GM10847 (cell line): ENCODE data around the gene RAPGEF4.

Source experiments
- POLR2A ChIP-seq: IDR thresholded peaks from 2 replicates; pipeline ENCODE4 v1.6.1; 2011; ENCODE audit not compliant: insufficient read length; ENCODE audit errors: extremely low read depth

RAPGEF4 gene

GRCh38 chr2:172722481-172722880 lies 13.2 kb upstream of the RAPGEF4 start:
- no peak for TF ChIP-seq POLR2A

- TF ChIP-seq POLR2A, result no peak
These were observed 12.4 kb upstream of the RAPGEF4 start for GRCh38 chr2:172723286-172723685.

GRCh38 chr2:172724724-172725123 lies 10.9 kb upstream of the RAPGEF4 start:
- no peak for TF ChIP-seq POLR2A

DNA sequence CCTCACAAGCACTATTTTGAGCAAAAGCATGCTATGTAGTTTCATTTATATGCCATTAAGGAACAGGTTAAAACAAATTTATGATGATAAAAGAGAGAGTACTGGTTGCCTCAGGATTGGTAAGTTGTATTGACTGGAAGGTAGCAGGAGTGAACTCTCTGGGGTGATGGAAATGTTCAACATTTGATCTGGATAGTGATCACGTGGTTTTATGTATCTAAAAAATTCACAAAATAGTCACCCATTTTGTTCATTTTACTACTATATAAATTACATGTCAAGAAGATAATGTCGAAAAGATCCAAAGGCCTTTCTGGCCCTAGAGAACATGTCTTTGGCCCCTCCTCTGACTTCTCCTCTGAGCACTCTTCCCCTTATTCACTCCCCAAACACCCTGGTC lies 10.4 kb upstream of the RAPGEF4 start:
- TF ChIP-seq POLR2A, result no peak

DNA sequence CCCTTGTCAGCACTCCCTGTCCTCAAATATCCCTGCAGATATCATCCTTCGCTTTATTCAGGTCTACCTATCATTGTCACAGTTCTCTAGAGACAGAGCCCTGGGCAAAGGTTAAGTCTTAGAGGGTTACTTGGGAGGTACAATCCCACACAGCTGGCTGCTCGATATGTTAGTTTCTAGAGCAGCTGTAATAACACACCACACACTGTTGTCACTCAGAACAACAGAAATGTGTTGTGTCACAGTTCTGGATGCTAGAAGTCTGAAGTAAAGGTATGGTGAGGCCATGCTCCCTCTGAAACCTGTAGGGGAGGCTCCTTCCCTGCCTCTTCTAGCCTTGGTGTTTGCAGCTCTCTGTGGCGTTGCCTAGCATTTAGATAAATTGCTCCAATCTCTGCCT lies 9.9 kb upstream of the RAPGEF4 start:
- no peak for TF ChIP-seq POLR2A

- no peak for TF ChIP-seq POLR2A
These were observed 9.4 kb upstream of the RAPGEF4 start for GRCh38 chr2:172726172-172726735.

- no peak for TF ChIP-seq POLR2A
These were observed 5.2 kb upstream of the RAPGEF4 start for GRCh38 chr2:172730411-172730810.

GRCh38 chr2:172734711-172735581 lies 699 bp upstream of the RAPGEF4 start:
- TF ChIP-seq POLR2A, result no peak

- no peak for TF ChIP-seq POLR2A
These were observed 954 bp downstream of the RAPGEF4 start for GRCh38 chr2:172736424-172737174.

DNA sequence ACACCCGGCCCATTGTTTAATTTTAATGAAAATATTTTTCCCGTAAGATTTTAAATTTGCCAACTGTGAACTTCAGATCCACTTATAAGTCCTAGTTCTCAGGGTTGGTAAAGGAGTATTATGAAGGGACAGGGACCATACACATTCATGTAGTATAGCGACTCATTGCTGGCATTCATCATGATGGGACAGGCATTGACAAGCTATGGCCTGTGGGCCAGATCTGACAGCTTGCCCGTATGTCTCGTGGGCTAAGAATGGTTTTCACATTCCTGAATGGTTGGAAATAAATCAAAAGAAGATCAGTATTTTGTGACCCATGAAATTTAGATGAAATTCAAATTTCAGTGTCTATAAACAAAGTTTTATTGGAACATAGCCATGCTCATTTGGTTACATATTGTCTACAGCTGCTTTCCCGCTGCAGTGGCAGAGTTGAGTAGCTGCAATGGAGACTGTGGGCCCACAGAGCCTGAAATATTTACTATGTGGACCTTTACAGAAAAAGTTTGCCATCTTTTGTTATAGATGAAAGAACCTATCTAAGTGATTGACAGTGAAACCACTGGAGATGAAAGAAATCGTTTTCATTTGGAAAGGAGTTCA lies 4.1 kb downstream of the RAPGEF4 start:
- TF ChIP-seq POLR2A, result no peak

- no peak for TF ChIP-seq POLR2A
These were observed 5.2 kb downstream of the RAPGEF4 start for GRCh38 chr2:172740856-172741255.

DNA sequence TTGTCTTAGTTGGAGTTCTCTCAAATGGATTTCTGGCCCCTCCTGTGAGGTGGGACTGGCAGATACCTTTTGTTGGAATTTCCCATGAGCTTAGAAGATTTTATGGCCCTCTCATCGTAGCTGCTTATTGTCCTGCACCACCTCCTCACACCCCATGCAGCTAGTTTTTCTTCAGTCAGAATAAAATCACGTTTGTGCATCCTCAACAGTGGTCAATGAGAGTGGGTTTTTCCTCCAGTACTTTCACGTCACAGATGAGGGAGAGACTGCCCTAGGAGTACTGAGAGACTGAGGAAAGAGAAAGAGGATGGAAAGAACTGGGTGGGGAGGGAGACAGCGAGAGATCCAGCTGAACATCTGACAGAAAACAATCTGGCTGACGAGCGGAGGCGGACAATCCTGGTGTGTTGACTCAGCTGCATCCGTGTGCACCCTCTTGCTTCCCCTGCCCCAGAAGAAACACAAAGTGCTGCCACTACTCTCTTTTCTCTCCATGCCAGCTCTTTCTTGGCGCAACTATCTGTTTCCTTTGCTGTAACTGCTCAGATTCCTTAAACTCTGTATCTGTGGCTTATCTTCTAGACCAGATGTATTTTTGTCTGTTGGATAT lies 7.4 kb downstream of the RAPGEF4 start:
- TF ChIP-seq POLR2A, result no peak

DNA sequence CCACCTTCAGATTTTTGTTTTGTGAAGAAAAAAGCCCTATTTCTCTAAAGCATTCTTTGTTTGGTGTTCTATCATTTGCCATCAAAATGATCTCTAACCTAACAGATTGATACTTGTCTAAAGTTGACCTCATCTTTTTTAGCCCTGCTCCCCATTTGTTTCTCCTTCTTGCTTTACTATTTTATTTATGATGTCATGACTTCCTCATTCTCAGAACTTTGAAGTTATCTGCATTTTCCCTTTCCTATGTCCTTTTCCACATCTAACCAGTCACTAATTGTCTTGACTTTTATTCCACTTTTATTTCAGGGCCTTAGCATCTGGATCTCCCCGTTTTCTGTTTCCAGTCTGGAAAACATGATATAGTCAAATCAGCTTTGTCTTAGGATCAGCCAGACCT lies 8.3 kb downstream of the RAPGEF4 start:
- no peak for TF ChIP-seq POLR2A

GRCh38 chr2:172745636-172746035 lies 10.0 kb downstream of the RAPGEF4 start:
- TF ChIP-seq POLR2A, result no peak

GRCh38 chr2:172749388-172749787 lies 13.7 kb downstream of the RAPGEF4 start:
- TF ChIP-seq POLR2A, result no peak
